Adrenal gland (tissue), 12 donors: ENCODE results near the gene TAF1A. TPM values are rescaled to one million over a fixed set of nuclear protein-coding genes. Genes with fewer than 3 reads are reported as not detected.
"Not testable (repeated sequence)": the region's sequence is repeated elsewhere in the genome, so short reads cannot be mapped to it uniquely, and the experiment has no call there.

Experiments
- DNase-seq, 7 donors: peaks; one replicate each; pipeline ENCODE4 v3.0.0-alpha.2; 2019 to 2020
- H3K27ac ChIP-seq, 5 donors: fragments of 200-600 bp; sonication (generic) in 4 of 5; 1 replicate in 3 of 5; 2 replicates in 2 of 5; pipeline versions ENCODE4 v1.5.1 to v1.8.0; 2016 to 2020; ENCODE audit warnings: mild to moderate bottlenecking in 1 of 5
- H3K27me3 ChIP-seq: fragments of 200-600 bp; 2 replicates; pipeline ENCODE4 v1.8.0; 2021
- H3K36me3 ChIP-seq, 2 donors: fragments of 200-600 bp; replicated peaks in 1 of 2; 1 replicate in 1 of 2; 2 replicates in 1 of 2; pipeline versions ENCODE4 v1.5.1 to v1.8.0; 2018 to 2022
- H3K4me1 ChIP-seq, 2 donors: fragments of 200-600 bp; replicated peaks in 1 of 2; 1 replicate in 1 of 2; 2 replicates in 1 of 2; pipeline versions ENCODE4 v1.5.1 to v1.8.0; 2018 to 2021
- H3K4me3 ChIP-seq, 4 donors: fragments of 200-600 bp; sonication (generic) in 3 of 4; one replicate each; pipeline ENCODE4 v1.5.1; 2016 to 2018
- H3K9me3 ChIP-seq, 3 donors: fragments of 200-600 bp; sonication (generic) in 1 of 3; replicated peaks in 1 of 3; 1 replicate in 2 of 3; 2 replicates in 1 of 3; pipeline versions ENCODE4 v1.5.1 to v1.8.0; 2016 to 2021
- CTCF ChIP-seq, 6 experiments: fragments of 450-650 bp in 4 of 6; fragments of 200-600 bp in 2 of 6; sonication (generic) in 1 of 6; IDR thresholded peaks; 1 replicate in 5 of 6; 2 replicates in 1 of 6; pipeline versions ENCODE4 v1.5.1 to v1.8.0; 2016 to 2021; ENCODE audit warnings: antibody characterized with exemption in 6 of 6, mild to moderate bottlenecking in 2 of 6, moderate library complexity in 1 of 6
- POLR2A ChIP-seq, 2 donors: fragments of 450-650 bp; IDR thresholded peaks; one replicate each; pipeline ENCODE4 v1.6.1; 2017; ENCODE audit warnings: antibody characterized with exemption in 2 of 2, mild to moderate bottlenecking in 2 of 2, moderate library complexity in 1 of 2
- WGBS, 4 donors: extraction: QIAGEN DNeasy Blood & Tissue Kit in 2 of 4; methylation state at CpG; one replicate each; pipeline versions ENCODE4 v1.1.5 to v1.1.7; 2013 to 2017; 5-methylcytosine and 5-hydroxymethylcytosine counted together
- intact Hi-C, 2 donors: fragments of 100-400 bp; cut with DNase I; formaldehyde crosslinking; loops; one replicate each; pipeline versions ENCODE4 v1.14.1 to v1.15.0; 2022 to 2023
- polyA plus RNA-seq, 3 donors: library from polyadenylated mRNA; stranded (reverse); fragments of 200-250 nt in 2 of 3; fragments of 350-450 nt in 1 of 3; fragmentation: Illumina TruSeq in 1 of 3; extraction: RNeasy Lipid Tissue Mini Kit (QIAGEN cat#74804) in 1 of 3; gene quantifications; one replicate each; pipeline ENCODE4 v1.2.3, GENCODE V29; 2013 to 2014
- total RNA-seq, 9 donors: library from RNA; depleted of rRNA in 4 of 9; stranded (reverse); fragments of >200 nt in 4 of 9; fragments of 120-200 nt in 1 of 9; fragmentation: NEBNext Ultra II Directional in 1 of 9; extraction: Animal tissue kit (Norgen Biotek cat#: 25700) in 1 of 9; gene quantifications; one replicate each; pipeline versions ENCODE4 v1.1.0 to v1.2.4, GENCODE V29; 2013 to 2023
- donor health status: healthy with polysubstance abuse.
- donor health status: Bipolar disorder and iron deficiency.
- donor health status: DM: yes; HTN: yes; CAD: no.
- donor health status: DM: no; HTN: no; CAD: no.
- donor health status: DM: no; HTN: no; CAD: no.
- donor health status: DM: yes; HTN: yes; CAD: no.

Gene TAF1A
- total and polyA plus RNA-seq, 12 donors: 1.4 to 9.6 (median 5.7) TPM

GRCh38 chr1:222610728-222611127, 21.0 kb upstream of the TAF1A start:
- no peak overlapping the region for H3K27ac ChIP-seq
- H3K27me3 ChIP-seq: no peaks in the 10 kb centered on the region
- DNase-seq: no peak
- H3K9me3 ChIP-seq: no peaks in the 10 kb centered on the region
- intact Hi-C loops: no loop called here
- H3K4me1 ChIP-seq: no peaks in the 10 kb centered on the region
- WGBS, 4 donors: 85 to 96% (median 93%) methylated on average over 2 of the region's 2 CpGs
- H3K36me3 ChIP-seq: no peaks in the 10 kb centered on the region
- H3K4me3 ChIP-seq: no peak overlapping the region
- TF ChIP-seq POLR2A (IDR thresholded peaks at IDR 0.05): no peak
- no peak for TF ChIP-seq CTCF (IDR thresholded peaks at IDR 0.05)

GRCh38 chr1:222609111-222609510, 19.4 kb upstream of the TAF1A start:
- H3K27me3 ChIP-seq, H3K27ac ChIP-seq, DNase-seq, intact Hi-C loops, H3K36me3 ChIP-seq, H3K4me3 ChIP-seq, H3K9me3 ChIP-seq, H3K4me1 ChIP-seq: not testable (repeated sequence)
- WGBS, 4 donors: 47 to 65% (median 57%) methylated on average over 1 of the region's 1 CpG

- no peak for DNase-seq
- intact Hi-C loops: no loop called here
- 56 to 90% (median 59%) methylated on average over 1 of the region's 1 CpG for WGBS, 4 donors
- no peak overlapping the region for H3K27ac ChIP-seq
- H3K4me3 ChIP-seq: no peak overlapping the region
- H3K27me3 ChIP-seq: no peaks in the 10 kb centered on the region
- TF ChIP-seq POLR2A (IDR thresholded peaks at IDR 0.05) (no peak), CTCF (IDR thresholded peaks at IDR 0.05) (no peak)
- H3K9me3 ChIP-seq: no peaks in the 10 kb centered on the region
- H3K36me3 ChIP-seq: no peaks in the 10 kb centered on the region
- H3K4me1 ChIP-seq: no peaks in the 10 kb centered on the region
Measured at GRCh38 chr1:222606757-222607156, 17.0 kb upstream of the TAF1A start.

- no peak for TF ChIP-seq POLR2A (IDR thresholded peaks at IDR 0.05)
- no peak for TF ChIP-seq CTCF (IDR thresholded peaks at IDR 0.05)
- 82 to 91% (median 86%) methylated on average over 3 of the region's 3 CpGs for WGBS, 4 donors
- Histone ChIP-seq H3K27ac (no peak overlapping the region), H3K4me1 (no peaks in the 10 kb centered on the region), H3K4me3 (no peak overlapping the region), H3K9me3 (no peaks in the 10 kb centered on the region), H3K27me3 (no peaks in the 10 kb centered on the region), H3K36me3 (no peaks in the 10 kb centered on the region)
- intact Hi-C loops: no loop called here
- DNase-seq: no peak
Measured at GRCh38 chr1:222601257-222601656, 11.5 kb upstream of the TAF1A start.

GRCh38 chr1:222600281-222600680, 10.5 kb upstream of the TAF1A start:
- Histone ChIP-seq H3K36me3 (no peaks in the 10 kb centered on the region), H3K4me1 (no peaks in the 10 kb centered on the region), H3K27me3 (no peaks in the 10 kb centered on the region), H3K27ac (no peak overlapping the region), H3K9me3 (no peaks in the 10 kb centered on the region), H3K4me3 (no peak overlapping the region)
- WGBS, 4 donors: 55 to 86% (median 67%) methylated on average over 1 of the region's 1 CpG
- TF ChIP-seq POLR2A (IDR thresholded peaks at IDR 0.05) (no peak), CTCF (IDR thresholded peaks at IDR 0.05) (no peak)
- intact Hi-C loops: no loop called here
- DNase-seq: no peak
